Measurements from ENCODE around the gene BAHCC1.

Gene BAHCC1

DNA sequence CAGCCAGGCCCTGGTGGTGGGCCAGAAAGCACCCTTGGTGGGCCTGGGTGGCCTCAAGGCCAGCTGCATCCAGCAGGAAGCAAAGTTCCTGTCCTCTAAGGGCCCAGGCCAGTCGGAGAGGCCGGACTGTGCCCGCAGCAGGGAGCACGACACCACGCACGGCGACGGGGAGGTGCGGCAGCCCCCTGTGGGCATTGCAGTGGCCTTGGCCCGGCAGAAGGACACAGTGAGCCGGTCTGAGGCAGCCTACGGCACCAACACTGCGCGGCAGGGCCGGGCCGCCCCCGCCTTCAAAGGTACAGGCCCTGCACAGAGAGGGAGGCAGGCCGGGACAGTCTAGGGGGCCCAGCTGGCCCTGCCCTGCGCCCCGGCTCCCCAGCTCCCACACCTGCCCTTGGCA is 48.0 kb downstream of the BAHCC1 start:
- no peak for DNase-seq (ENCODE audit: low read depth)

DNA sequence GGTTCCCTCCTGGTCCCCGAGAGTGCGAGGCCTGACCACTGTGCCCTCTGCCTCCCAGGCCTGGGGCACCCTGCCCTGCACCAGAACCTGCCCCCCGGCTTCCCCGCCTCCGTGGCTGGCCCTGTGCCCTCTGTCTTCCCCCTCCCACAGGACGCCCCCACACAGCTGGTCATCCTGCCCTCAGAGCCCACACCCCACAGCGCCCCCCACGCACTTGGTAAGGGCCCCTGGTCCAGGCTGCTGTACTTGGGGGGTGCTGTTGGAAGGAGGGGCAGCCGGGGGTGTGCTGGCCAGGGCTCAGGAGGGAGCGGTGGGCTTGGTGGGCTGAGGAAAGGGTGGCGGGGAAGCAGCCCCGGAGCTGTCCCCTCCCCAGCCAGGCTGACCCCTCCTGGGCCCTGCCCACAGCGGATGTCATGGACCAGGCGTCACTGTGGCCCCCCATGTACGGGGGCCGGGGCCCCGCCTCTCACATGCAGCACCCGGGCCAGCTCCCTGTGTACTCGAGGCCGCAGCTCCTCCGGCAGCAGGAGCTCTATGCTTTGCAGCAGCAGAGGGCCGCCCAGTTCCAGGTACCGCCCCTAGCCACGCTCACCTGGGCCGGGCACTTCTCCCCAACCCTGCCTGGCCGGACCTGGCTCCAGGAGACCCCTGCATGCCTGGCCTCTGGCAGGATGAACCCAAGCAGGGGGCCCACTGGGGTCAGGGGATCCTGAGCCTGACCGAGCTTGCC is 49.5 kb downstream of the BAHCC1 start:
- no peak for DNase-seq (ENCODE audit: low read depth)

DNA sequence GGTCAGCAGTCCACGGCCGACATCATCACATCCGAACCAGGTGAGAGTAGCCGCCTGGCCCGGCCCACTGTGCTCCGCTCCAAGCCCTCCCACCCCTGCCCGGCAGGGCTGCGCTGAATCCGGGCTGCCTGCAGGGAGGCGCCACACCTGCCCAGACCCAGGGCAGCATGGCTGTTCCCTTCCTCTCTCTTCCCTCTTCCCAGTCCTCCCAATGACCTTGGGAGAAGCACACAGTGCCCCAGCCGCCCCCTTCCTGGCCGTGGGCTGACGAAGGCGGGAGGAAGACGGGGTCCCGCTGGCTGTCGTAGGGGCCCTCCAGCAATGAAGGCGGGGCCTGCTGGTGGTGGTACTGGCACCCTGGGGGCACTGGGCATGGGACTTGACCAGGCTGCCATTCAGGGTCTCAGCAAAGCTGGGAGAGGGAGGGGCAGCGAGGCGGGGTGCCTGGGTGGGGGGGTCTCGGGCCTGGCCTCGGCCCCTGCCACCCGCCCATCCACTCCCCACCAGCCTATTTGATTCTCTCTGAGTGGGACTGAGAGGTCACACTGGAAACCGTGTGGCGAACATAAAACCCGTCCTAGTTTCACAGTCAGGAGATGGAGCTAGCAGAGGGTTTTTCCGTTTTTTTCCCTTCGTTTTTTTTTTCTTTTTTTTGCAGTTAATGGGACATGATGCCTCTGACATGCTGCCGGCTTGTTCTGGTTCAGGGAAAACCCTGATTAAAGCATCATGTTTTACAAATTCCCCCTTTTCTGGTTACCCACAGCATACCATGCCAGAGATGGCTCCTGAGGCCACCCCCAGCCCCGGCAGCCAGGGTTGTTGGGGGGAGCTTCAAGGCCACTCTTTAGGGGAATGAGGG is 50.6 kb downstream of the BAHCC1 start:
- no peak for DNase-seq (ENCODE audit: low read depth)

DNA sequence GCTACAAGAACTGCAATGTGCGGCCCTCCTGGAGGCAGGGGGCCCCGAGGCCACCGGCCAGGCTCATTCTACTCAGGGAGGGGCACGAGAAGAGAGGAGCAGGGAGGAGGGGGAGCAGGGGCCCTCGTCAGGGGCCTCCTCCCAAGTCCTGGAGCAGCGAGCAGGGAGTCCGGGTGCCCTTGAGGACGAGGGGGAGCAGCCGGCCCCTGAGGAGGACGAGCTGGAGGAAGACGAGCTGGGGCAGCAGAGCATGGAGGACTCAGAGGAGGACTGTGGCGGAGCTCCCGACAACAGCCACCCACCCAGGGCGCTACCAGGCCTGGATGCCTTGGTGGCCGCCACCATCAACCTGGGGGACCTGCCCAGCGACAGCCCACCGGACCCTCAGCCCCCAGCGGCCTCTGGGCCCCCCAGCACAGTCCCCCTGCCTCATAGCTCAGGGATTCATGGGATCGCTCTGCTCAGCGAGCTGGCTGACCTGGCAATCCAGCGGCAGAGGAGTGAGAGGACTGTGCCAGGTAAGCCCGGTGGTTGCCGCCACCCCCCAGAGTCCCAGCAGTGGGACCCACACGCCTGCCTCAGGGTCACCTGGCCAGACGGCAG is 52.2 kb downstream of the BAHCC1 start:
- DNase-seq (ENCODE audit: low read depth), result no peak

DNA sequence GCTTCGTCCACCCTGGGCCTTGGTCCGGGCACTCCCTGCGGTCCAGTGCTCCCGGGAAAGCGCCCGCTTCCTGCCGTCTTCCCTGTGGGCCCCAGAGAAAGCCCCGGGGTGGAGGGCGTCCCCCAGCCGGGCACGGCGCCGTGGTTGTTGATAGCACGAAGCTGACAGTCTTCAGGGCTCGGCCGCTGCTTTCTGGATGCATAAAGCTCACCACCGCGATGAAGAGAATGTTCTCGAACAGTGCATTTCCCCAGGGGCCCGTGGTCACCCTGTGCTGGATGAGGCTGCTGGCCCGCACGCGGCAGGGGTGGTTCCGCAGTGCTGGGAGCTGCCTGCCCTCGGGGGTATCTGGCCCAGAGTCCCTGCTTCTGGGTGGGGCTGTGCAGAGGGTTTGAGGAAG is 53.2 kb downstream of the BAHCC1 start:
- no peak for DNase-seq (ENCODE audit: low read depth)

DNA sequence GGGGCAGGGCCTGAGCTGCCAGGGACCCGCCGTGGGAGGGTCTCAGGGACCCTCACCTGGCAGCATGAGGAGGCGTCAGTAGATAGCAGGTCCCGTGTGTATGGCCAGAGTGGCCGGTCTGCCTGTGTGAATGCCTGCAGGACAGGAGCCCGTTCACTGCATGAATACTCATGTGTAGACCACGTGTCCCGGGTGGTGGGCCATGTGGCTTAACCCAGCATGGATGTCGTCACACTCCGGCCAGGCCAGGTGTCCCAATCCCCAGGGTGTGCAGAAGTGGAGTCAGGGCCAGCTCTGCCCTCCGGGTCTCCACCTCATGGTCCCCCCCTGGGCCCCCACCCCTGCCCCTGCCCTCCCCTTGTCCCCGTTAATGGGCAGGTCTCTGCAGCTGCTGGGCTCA is 53.7 kb downstream of the BAHCC1 start:
- no peak for DNase-seq (ENCODE audit: low read depth)

DNA sequence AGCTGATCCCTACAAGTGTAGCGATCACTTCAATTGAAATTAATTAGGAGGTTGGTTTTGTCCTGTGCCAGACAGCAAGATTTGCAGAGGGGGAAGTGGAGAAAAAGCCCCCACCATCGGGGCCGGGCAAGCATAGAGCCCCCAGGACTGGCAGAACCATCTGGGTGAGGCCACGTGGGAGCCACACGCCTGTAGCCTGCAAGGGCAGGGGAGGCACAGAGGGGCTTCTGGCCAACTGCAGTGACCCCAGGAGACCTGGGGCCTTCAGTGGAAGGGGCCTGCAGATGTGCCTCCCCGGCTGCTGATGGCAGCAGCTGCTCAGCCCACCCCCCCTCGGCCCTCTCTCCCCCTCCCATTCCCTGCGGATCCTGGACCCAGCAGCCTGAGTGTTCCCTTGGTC is 54.1 kb downstream of the BAHCC1 start:
- no peak for DNase-seq (ENCODE audit: low read depth)

DNA sequence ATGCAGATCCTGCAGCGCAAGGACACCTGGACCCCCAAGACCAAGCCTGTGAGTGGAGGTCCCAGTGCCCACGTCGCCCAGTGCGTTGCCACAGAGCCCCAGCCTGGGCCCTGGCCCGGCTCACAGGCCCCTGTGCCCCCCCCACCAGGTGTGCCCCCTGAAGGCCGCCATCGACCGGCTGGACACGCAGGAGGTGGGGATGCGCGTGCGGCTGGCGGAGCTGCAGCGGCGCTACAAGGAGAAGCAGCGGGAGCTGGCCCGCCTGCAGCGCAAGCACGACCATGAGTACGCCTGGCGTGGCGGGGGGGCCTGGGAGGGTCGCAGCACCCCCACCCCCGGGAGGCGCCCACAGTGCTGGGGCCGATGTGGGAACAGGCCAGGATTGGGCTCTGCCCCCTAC is 56.6 kb downstream of the BAHCC1 start:
- DNase-seq (ENCODE audit: low read depth), result no peak

DNA sequence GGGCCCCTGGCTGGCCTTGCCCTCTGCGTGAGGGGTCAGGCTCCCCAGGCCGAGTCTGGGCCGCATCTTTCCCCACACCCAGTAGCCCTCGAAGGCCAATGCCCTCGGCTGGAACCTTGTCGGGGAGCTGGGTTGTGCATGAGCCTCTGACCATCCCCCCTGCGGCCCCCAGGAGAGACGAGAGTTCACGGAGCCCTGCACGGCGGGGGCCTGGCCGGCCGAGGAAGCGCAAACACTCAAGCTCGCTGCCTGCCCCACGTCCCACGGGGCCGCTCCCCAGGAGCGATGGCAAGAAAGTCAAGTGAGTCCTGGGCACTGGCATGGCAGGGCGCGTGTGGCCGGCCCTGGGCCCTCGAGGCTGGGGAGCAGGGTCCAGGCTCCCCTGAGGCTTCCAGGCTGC is 57.3 kb downstream of the BAHCC1 start:
- no peak for DNase-seq (ENCODE audit: low read depth)

DNA sequence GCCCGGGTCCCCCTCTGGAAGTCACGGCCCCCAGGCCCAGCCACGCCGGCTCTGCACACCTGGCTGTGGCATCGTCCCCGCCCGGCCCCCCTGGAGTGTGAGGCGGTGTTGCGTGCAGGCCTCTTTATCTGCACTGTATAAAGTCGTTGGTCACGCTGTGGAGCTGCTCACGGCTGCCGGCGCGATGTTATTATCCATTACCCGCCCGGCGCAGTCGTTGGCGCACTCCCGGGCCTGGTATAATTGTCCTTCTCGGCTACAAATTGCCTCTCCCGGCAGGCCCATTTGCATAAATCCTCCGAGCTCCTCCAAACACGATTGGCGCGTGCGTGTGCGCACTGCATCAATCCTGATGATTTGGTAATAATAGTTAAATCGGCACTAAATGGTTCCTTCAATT is 57.8 kb downstream of the BAHCC1 start:
- no peak for DNase-seq (ENCODE audit: low read depth)

DNA sequence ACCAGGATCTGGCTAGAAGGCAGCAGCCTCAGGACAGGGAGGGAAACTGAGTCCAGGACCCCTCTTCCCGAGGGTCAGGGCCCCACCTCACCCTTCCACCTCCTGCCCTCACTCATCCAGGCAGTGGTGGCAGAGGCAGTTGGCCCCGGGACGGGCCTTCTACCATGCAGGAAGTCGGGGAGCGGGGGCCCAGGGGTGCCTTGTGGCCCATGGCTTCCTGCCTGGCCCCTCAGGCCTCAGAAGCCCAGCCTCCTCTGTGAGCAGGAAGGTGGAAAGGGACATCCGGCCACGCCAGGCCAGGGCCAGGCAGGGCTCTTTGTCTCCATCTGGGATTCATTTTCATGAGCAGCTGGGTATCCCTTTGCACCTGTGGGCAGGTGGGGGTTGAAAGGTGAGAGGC is 58.5 kb downstream of the BAHCC1 start:
- no peak for DNase-seq (ENCODE audit: low read depth)

DNA sequence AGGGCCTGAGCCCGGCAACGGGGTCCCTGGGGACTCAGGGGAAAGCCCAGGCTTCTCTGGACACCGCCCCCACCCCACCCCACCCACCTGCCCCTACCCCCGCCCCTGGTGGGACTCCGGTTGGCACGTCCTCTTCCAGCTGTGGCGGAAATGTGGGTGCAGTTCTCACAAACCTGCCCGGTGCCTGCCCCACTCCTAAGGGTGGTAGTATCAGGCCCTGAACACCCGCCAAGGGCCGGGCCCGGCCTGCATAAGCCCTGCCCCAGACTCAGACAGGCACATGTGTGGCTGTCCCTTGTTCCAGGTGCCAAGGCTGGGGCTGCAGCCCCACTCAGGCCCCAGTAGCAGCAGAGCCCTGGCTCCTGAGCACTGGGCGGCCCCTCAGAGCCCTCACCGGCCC is 59.2 kb downstream of the BAHCC1 start:
- DNase-seq (ENCODE audit: low read depth), result no peak

DNA sequence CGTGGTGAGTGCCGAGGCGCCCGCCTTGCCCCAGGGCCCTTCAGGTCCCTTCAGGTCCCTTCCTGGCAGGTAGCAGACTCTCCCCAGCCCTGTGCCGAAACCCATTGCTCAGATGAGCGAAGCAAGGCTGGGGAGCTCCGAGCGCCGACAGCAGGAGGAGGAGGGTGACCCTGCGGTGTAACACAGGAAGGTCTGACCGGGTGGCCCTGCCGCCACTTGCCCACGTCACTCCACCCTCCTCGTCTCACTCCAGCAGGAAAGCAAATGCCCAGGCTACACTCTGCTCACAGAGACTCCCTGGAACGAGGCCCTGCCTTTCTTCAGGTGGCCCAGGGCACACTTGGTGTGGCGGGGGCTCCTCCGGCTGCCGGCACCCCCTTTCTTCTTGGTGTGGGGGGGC is 60.1 kb downstream of the BAHCC1 start:
- DNase-seq (ENCODE audit: low read depth), result no peak

DNA sequence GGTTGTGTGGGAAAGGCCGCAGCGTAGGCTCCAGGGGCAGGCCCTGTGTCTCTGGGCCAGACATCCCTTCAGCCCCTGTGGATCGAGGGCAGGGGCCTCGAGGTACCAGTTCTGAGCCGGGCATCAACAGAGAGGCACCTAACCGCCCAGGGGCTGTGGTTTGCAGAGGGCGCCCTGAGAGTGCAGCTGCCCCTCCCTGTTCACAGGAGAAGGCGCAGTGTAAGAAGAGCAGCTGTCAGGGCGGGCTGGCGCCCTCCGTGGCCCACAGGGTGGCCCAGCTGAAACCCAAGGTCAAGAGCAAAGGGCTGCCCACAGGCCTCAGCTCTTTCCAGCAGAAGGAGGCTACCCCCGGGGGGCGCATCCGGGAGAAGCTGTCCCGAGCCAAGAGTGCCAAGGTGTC is 60.8 kb downstream of the BAHCC1 start:
- no peak for DNase-seq (ENCODE audit: low read depth)

DNA sequence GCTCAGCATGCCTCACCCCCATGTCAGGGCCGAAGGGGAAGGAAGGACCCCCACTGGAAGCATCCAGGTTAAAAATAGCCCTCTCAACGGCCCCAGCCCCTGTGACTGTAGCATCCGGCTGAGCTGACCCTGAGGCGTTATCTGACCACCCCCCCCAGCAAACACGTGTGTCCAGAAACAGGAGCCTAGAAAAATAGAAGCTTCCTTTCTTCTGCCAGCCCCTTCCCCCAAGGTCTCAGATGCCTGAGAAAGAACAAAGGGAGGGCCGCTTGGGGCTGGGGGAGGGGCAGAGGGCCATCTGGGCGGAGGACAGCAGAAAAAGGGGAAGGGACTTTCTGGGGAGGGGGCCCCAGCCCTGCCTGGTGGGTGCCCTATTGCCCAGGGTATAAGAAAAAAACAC is 61.5 kb downstream of the BAHCC1 start:
- no peak for DNase-seq (ENCODE audit: low read depth)

DNA sequence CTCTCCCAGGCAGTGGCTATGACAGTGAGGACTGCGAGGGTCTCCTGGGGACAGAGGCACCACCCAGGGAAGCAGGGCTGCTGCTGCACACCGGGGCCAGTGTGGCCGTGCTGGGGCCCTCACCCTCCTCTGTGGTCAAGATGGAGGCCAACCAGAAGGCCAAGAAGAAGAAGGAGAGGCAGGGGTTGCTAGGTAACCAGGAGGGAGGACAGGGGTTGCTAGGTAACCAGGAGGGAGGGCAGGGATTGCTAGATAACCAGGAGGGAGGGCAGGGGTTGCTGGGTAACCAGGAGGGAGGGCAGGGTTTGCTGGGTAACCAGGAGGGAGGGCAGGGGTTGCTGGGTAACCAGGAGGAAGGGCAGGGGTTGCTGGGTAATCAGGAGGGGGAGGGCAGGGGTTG is 62.1 kb downstream of the BAHCC1 start:
- no peak for DNase-seq (ENCODE audit: low read depth)

DNA sequence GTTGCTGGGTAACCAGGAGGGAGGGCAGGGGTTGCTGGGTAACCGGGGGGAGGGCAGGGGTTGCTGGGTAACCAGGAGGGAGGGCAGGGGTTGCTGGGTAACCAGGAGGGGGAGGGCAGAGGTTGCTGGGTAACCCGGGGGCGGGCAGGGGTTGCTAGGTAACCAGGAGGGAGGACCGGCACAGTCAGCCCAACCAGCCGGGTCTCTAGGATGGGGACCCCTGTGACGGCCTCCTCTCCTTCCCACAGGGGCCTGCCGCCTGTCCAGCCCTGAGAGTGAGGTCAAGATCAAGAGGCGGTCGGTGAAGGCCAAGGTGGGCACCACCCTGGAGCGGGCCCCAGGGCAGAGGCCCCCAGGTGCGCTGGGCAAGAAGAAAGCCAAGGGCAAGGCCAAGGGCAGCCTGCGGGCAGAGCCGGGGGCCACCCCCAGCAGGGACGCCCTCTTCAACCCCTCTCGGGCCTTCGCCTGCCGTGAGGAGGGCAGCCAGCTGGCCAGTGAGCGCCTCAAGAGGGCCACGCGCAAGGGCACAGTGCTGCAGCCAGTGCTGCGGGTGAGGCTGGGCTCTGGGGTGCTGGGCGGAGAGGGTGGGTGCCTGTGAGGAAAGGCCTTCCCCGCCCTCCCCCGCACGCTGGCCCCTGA is 62.8 kb downstream of the BAHCC1 start:
- DNase-seq (ENCODE audit: low read depth), result no peak

DNA sequence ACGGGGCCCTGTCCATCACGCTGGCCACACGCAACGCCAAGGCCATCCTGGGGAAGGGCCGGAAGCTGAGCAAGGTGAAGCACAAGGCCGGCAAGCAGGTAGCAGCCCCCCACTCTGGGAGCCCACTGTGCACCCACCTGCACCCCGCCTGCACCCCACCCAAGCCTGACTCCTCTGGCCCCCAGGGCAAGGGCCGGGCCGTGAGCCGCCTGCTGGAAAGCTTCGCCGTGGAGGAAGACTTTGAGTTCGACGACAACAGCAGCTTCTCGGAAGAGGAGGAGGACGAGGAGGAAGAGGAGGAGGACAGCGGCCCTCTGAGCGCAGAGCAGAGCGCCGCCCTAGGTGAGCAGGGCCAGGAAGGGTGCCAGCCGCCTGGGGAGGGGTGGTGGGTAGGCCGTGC is 63.4 kb downstream of the BAHCC1 start:
- DNase-seq (ENCODE audit: low read depth), result no peak

DNA sequence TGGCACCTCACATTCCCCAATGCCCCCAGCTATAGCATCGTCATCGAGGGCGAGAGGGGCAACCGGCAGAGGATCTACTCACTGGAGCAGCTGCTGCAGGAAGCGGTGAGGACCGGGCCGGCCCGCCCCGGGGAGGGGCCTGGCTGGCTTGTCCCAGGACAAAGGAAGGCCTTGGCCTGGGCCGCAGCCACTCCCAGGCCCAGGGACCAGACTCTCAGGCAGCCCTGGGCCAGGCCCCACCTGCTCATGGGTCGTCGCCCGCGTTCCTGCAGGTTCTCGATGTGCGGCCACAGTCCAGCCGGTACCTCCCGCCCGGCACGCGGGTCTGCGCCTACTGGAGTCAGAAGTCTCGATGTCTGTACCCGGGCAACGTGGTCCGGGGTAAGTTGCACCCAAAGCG is 64.0 kb downstream of the BAHCC1 start:
- no peak for DNase-seq (ENCODE audit: low read depth)

DNA sequence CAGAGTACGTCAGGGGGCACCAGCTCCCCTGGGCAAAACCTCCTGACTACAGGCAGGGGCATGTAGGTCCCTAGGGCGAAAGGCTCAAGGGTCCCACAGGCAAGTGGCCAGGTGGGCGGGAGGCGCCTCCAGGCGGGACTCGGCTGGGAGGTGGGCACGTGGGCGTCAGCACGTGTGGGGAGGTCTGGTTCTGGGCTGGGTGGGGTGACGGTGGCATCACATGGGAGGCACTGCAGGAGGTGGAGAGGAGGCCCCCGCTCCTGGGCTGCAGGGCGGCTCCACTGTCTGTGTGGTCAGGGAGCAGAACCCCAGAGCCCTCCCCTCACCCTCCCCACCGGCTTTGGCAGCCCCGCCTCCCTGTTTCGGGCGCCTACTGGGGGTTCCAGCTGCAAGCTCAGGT is 64.6 kb downstream of the BAHCC1 start:
- DNase-seq (ENCODE audit: low read depth), result no peak

DNA sequence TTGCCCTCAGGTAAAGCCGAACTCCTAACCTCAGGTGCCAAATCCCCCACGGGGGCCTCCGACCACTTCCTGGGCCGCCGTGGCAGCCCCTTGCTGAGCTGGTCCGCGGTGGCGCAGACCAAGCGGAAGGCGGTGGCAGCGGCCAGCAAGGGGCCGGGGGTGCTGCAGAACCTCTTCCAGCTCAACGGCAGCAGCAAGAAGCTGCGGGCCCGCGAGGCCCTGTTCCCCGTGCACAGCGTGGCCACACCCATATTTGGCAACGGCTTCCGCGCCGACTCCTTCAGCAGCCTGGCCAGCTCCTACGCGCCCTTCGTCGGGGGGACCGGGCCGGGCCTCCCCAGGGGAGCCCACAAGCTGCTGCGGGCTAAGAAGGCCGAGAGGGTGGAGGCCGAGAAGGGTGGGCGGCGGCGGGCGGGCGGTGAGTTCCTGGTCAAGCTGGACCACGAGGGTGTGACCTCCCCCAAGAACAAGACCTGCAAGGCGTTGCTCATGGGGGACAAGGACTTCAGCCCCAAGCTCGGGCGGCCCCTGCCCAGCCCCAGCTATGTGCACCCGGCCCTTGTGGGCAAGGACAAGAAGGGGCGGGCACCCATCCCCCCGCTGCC is 65.7 kb downstream of the BAHCC1 start:
- DNase-seq (ENCODE audit: low read depth), result no peak
